ENCODE data around the gene PRKAG1.

The PRKAG1 gene

DNA sequence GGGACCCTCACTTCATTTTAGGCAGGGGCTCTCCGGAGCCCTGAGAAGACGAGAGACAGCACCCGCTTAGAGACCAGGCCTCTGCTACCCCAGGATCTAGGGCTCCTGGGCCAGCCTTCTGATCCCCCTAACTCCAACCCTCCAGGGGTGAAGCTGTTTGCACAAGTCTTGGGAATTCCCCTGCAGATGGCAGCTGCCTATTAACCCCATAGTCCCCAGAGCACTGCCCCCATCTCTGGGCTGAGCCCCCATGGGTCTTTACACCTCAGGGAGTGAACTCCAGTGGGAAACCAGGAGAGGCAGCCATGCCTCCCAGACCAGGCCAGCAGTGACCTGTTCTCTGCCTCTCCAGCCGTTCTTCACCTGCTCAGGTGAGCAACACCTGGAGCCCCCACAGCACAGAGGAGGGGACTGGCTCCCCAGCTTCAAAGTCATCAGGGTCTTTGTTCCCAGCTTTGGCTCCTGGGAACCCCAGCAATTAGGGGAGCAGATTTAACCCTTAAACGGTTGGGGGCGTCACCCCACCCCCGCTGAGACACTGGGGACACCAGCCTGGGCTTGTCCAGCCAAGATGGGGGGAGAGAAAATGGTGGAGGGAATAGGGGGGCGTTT, 49.3 kb downstream of the PRKAG1 start:
- no peak for DNase-seq (ENCODE audit: low read depth in 2 of 2, low spot score in 1 of 2)

DNA sequence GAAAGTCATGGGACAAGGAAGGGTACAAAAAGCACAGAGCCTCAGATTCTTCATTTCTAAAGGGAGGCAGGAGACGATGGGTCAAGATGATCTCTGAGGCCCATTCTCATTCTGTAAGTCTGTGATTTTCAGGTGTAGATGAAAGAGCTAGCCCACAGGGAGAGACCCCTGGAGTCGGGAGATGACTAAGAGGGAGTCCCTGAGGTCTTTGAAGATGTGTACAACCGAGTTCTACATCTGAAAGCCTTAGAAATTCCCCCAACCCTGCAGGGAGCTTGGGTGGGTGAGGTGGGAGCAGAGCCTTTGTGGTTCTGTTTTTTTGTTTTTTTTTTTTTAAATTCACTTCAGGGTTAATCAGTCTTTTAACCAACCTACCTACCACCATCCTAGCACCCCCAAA, 50.1 kb downstream of the PRKAG1 start:
- DNase-seq (ENCODE audit: low read depth in 2 of 2, low spot score in 1 of 2): no peak

- DNase-seq (ENCODE audit: low read depth in 2 of 2, low spot score in 1 of 2): no peak
Measured at GRCh38 chr12:48967991-48968390, 50.6 kb downstream of the PRKAG1 start.

GRCh38 chr12:48966177-48966895, 52.2 kb downstream of the PRKAG1 start:
- no peak for DNase-seq (ENCODE audit: low read depth in 2 of 2, low spot score in 1 of 2)

- no peak for DNase-seq (ENCODE audit: low read depth in 2 of 2, low spot score in 1 of 2)
Measured at GRCh38 chr12:48965298-48965838, 53.2 kb downstream of the PRKAG1 start.

GRCh38 chr12:48961801-48962200, 56.8 kb downstream of the PRKAG1 start:
- DNase-seq (ENCODE audit: low read depth in 2 of 2, low spot score in 1 of 2): no peak

- no peak for DNase-seq (ENCODE audit: low read depth in 2 of 2, low spot score in 1 of 2)
Measured at GRCh38 chr12:48961331-48961730, 57.2 kb downstream of the PRKAG1 start.

DNA sequence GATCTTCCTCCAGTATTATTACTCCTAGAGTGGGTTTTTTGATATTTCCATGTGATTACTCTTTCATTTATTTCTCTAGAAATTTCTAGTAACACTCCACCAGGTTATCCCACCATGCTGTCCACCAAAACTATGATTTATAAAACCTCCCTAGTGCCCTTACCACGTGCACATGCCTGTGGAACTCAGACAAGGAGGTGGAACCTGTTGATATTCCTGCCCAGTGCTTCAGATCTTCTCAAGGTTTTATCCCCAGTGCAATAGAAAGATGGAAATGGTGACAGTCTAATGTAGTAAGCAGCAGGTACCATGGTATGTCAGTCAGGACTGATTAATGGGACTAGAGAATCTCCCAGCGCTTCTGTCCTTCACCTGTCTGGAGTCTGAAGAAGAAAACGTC, 57.7 kb downstream of the PRKAG1 start:
- no peak for DNase-seq (ENCODE audit: low read depth in 2 of 2, low spot score in 1 of 2)

- no peak for DNase-seq (ENCODE audit: low read depth in 2 of 2, low spot score in 1 of 2)
Measured at GRCh38 chr12:48958049-48958388, 60.6 kb downstream of the PRKAG1 start.

DNA sequence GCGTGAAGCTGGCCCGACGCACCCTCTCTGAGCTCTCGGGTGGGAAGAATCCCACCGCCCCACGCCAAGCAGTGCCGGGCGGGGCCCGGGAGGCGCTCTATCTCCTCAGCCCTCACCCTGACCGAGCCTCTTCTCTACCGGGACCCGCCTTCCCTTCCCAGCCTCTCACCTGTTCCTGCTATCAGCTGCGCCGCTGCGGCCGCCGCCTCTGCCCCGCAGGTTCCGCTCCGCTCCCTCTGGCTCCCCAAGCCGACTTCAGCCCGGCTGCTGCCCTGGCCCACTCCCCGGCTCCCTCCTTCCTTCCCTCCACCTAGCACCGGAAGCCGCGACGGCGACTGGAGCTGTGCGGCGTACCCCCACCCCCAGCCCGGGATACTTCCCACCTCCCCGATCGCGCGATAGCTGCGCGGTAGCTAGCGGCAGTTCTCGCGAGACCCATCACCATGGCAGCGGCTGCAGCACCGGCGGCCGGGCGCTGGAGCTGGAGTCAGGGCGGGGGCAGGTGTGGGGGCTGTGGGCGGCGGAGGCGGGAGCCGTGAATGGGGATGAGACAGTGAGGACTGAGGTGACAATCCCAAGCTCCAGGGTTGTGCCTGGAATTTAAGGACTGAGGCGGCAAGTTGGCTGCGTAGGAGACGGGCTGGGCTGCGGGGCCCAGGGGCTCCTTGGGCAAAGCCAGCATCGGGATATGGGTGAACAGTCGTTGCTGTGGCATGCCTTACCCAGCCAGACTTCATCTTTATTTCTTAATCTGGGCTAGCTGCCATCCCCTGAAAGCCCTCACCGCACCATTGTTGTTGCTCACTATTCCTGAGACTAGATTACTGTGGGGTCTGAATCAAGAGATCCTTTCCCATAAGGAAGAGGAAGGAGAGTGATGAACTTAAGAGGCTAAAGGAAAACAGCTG, 61.2 kb downstream of the PRKAG1 start, which contains the start of gene ARF3:
Gene ARF3 (minus strand): TSS at position 347 of the 908 bp plus-strand sequence. CDS start 16,392 bp downstream, outside the sequence.
- DNase-seq (ENCODE audit: low read depth in 2 of 2, low spot score in 1 of 2): peak; percentile 84 to 91

DNA sequence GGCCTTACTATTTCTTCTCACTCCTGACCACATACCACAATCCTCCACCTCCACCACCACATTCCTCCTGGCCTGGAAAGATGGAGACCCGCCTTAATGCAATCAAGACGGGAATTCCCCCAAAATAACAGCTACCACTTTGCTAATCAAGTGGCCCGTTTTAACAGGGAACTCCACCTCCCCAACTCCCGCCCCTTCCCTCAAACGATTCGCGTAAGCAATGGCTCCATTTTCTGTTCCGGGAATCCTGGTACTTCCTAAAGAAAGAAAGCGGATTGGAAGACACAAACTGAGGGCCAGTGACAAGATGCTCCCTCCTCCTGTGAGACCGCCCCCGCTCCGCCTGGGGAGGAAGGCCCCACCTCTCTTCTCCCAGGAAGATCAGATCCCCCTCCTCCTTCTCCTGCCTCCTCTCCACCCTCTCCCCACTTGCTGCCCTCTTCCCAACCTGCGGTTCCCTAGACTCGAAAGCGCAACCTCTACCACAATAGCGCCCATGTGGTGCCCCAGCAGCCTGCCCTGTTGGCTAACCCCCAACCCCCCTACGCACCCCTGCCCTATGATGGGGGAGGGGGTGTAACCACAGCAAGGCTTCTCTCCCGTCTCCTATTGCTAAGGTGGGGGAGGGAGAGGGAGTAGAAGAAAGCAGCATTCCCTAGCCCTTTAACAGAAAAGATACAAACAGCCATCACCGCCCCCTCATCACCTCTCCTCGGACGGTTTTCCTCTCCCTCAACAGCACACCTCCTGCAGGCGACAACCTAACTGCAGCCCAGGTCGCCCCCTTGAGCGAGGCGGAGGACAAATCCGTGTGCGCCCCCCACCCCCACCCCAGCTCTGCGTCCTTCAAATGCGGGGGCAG, 62.1 kb downstream of the PRKAG1 start:
- DNase-seq (ENCODE audit: low read depth in 2 of 2, low spot score in 1 of 2): no peak

GRCh38 chr12:48954841-48955501, 63.6 kb downstream of the PRKAG1 start:
- DNase-seq (ENCODE audit: low read depth in 2 of 2, low spot score in 1 of 2): no peak

DNA sequence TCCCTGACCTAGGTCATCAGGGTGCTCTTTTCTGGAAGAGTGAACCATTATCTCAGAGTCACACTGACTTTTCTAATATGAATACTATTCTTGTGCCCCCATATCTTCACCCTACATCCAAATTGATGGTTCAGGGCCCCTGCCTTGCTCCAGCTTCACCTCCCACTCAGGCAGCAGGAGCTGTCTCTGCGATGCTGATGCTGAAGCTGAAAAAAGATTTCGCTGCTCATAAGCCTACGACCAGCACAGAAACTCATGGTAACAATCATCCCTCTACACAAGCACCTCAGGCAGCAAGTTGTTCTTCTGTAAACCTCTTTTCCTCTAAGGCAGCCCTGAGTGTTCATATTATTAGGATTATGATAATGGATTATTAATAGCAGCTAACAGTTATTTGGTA, 64.5 kb downstream of the PRKAG1 start:
- DNase-seq (ENCODE audit: low read depth in 2 of 2, low spot score in 1 of 2): no peak

DNA sequence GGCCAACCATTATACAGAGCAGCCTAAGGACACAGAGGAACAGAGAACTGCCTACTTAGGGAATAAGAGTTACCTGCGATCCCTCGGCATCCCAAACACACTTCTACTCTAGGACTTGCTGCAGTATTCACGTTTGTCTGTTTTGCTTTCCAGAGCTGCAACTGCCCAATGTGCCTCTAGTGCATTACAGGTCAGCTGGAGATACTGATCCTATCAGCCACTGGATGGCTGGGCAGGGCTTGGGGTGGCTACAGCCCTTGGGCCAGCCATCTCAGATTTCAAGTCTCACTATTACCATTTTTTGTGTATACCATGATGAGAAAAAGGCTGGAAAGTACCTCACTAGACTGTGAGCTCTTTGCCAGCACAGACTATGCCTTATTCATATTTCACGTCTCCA, 65.9 kb downstream of the PRKAG1 start:
- no peak for DNase-seq (ENCODE audit: low read depth in 2 of 2, low spot score in 1 of 2)
